K562 (cell line): ENCODE results near the gene CTTNBP2. TPM values are rescaled to one million over a fixed set of nuclear protein-coding genes. Genes with fewer than 3 reads are reported as not detected.

Source experiments
- ATAC-seq: fragments of 200-7000 bp; cut with Tn5 transposase; 3 replicates; pipeline ENCODE4 v1.9.1; 2020; ENCODE audit warnings: moderate library complexity
- BruUV-seq: library from RNA; stranded (reverse); fragments of 400-500 nt; replicated peaks from 2 replicates; lab custom pipeline; 2021; lab: Mats Ljungman, UMichigan
- CTCF ChIA-PET: fragments of 300-600 bp; formaldehyde crosslinking; extraction: SDS; loops from one replicate; lab custom pipeline; 2021; ENCODE audit warnings: low intra/inter-chr PET ratio; lab: Yijun Ruan, JAX
- POLR2A ChIA-PET: fragments of 300-600, 350-650 bp; sonication (Branson Sonifier 250); formaldehyde crosslinking; extraction: SDS; loops from one replicate; lab custom pipeline; 2021; ENCODE audit warnings: antibody characterized with exemption, inconsistent platforms; lab: Yijun Ruan, JAX
- DNase-seq, 4 experiments: peaks; one replicate each; pipeline versions ENCODE4 v3.0.0 to v3.0.0-alpha.2; 2011 to 2018; ENCODE audit warnings: low spot score in 3 of 4, mixed read lengths in 3 of 4; ENCODE audit errors: extremely low read depth in 1 of 4
- FAIRE-seq: peaks from 2 replicates; lab custom pipeline; 2011; peaks lifted over from hg19 to GRCh38; lab: Jason Lieb, UNC
- H2AFZ ChIP-seq: 2 replicates; pipeline ENCODE4 v1.6.0; 2011; ENCODE audit warnings: low read depth, low read length, control low read depth, inconsistent platforms
- H3K27ac ChIP-seq: fragments of 200-600 bp; 3 replicates; pipeline ENCODE4 v1.8.0; 2011; ENCODE audit warnings: low read depth, mild to moderate bottlenecking, control low read depth, inconsistent platforms, low read length, moderate library complexity, mixed read lengths; ENCODE audit errors: extremely low read depth
- H3K27me3 ChIP-seq, 2 experiments: fragments of 300-600 bp in 1 of 2; 2 replicates in 1 of 2; 3 replicates in 1 of 2; pipeline versions ENCODE4 v1.6.0 to v1.8.0; 2011; ENCODE audit warnings: inconsistent platforms in 2 of 2, low read length in 2 of 2, mild to moderate bottlenecking in 1 of 2, mixed read lengths in 1 of 2, moderate library complexity in 1 of 2; ENCODE audit not compliant: control insufficient read depth in 2 of 2, insufficient read depth in 2 of 2
- H3K36me3 ChIP-seq: fragments of 300-600 bp; 3 replicates; pipeline ENCODE4 v1.8.0; 2011; ENCODE audit warnings: mild to moderate bottlenecking, low read length, inconsistent platforms; ENCODE audit not compliant: control insufficient read depth, insufficient read depth
- H3K4me1 ChIP-seq, 2 experiments: fragments of 200-600 bp in 1 of 2; replicated peaks in 1 of 2; 2 replicates in 1 of 2; 3 replicates in 1 of 2; pipeline versions ENCODE4 v1.5.1 to v1.8.0; 2011; ENCODE audit warnings: inconsistent platforms in 2 of 2, low read length in 2 of 2, mild to moderate bottlenecking in 1 of 2, mixed read lengths in 1 of 2, moderate library complexity in 1 of 2; ENCODE audit not compliant: control insufficient read depth in 2 of 2, insufficient read depth in 2 of 2
- H3K4me2 ChIP-seq: 2 replicates; pipeline ENCODE4 v1.6.1; 2011; ENCODE audit warnings: low read length, control low read depth, inconsistent platforms, mixed read lengths; ENCODE audit not compliant: insufficient read depth
- H3K4me3 ChIP-seq: fragments of 200-600 bp; sonication (generic), shearing (Covaris generic); 2 replicates; pipeline ENCODE4 v1.5.1; 2016; ENCODE audit warnings: control low read depth, inconsistent platforms
- H3K79me2 ChIP-seq: fragments of 200-600 bp; 3 replicates; pipeline ENCODE4 v1.8.0; 2011; ENCODE audit warnings: low read length, inconsistent platforms; ENCODE audit not compliant: control insufficient read depth, insufficient read depth
- H3K9ac ChIP-seq, 2 experiments: 2 replicates each; pipeline versions ENCODE4 v1.6.0 to v1.6.1; 2011; ENCODE audit warnings: low read depth in 2 of 2, low read length in 2 of 2, control low read depth in 1 of 2, inconsistent platforms in 1 of 2, mild to moderate bottlenecking in 1 of 2, mixed read lengths in 1 of 2; ENCODE audit not compliant: insufficient read depth in 1 of 2
- H3K9me1 ChIP-seq: one replicate; pipeline ENCODE4 v1.6.0; 2011; ENCODE audit warnings: inconsistent platforms, mild to moderate bottlenecking, low read length, moderate library complexity; ENCODE audit not compliant: control insufficient read depth, insufficient read depth
- H3K9me3 ChIP-seq: replicated peaks from 2 replicates; pipeline ENCODE4 v1.5.1; 2011; ENCODE audit warnings: low read depth, low read length, inconsistent platforms; ENCODE audit not compliant: control insufficient read depth, insufficient read depth
- H4K20me1 ChIP-seq: replicated peaks from 2 replicates; pipeline ENCODE4 v1.6.1; 2011; ENCODE audit warnings: low read length, inconsistent platforms, mixed read lengths; ENCODE audit not compliant: control insufficient read depth, insufficient read depth
- C11orf30 ChIP-seq: fragments of 450-650 bp; IDR thresholded peaks from 2 replicates; pipeline ENCODE4 v1.6.1; 2016; ENCODE audit warnings: low read depth, mild to moderate bottlenecking
- CAMTA2 ChIP-seq: fragments of 250-450 bp; sonication (Bioruptor Pico); conservative IDR thresholded peaks from 2 replicates; pipeline ENCODE4 v1.5.1; 2022
- HCFC1 ChIP-seq: IDR thresholded peaks from 2 replicates; pipeline ENCODE4 v1.6.1; 2012; ENCODE audit warnings: low read depth, low read length, improper control_type of control experiment
- KLF6 ChIP-seq: fragments of 250-450 bp; sonication (Bioruptor Pico); IDR thresholded peaks from 2 replicates; pipeline ENCODE4 v1.4.0; 2020; ENCODE audit warnings: mild to moderate bottlenecking, moderate library complexity, borderline replicate concordance
- MAFF ChIP-seq: IDR thresholded peaks from 2 replicates; pipeline ENCODE4 v1.6.1; 2012; ENCODE audit warnings: low read length, improper control_type of control experiment
- MAFG ChIP-seq: fragments of 450-650 bp; conservative IDR thresholded peaks from 2 replicates; pipeline ENCODE4 v1.6.1; 2016; ENCODE audit warnings: missing genetic modification characterization, missing compliant biosample characterization
- MAFK ChIP-seq: IDR thresholded peaks from 2 replicates; pipeline ENCODE4 v1.6.1; 2011; ENCODE audit warnings: low read length, improper control_type of control experiment
- MYBL2 ChIP-seq, 2 experiments: fragments of 450-650 bp in 1 of 2; sonication (generic) in 1 of 2; formaldehyde crosslinking in 1 of 2; IDR thresholded peaks; 2 replicates each; pipeline versions ENCODE4 v1.6.1 to v1.8.1; 2017 to 2022; ENCODE audit warnings: borderline replicate concordance in 1 of 2, inconsistent platforms in 1 of 2, low read depth in 1 of 2, mild to moderate bottlenecking in 1 of 2, missing genetic modification reagents in 1 of 2, moderate library complexity in 1 of 2
- SMAD4 ChIP-seq: fragments of 250-450 bp; sonication (Bioruptor Pico); conservative IDR thresholded peaks from 2 replicates; pipeline ENCODE4 v1.8.0; 2021; ENCODE audit warnings: inconsistent platforms, mild to moderate bottlenecking, moderate library complexity
- SMARCA4 ChIP-seq: fragments of 450-650 bp; IDR thresholded peaks from 2 replicates; pipeline ENCODE4 v1.6.1; 2016
- ZNF316 ChIP-seq: fragments of 450-650 bp; IDR thresholded peaks from 2 replicates; pipeline ENCODE4 v1.6.1; 2016
- WGBS: fragments of 100-300 bp; shearing (Covaris generic); methylation state at CpG from one replicate; pipeline ENCODE4 v1.1.6; 2016; ENCODE audit warnings: low coverage, mixed read lengths; ENCODE audit not compliant: insufficient coverage; ENCODE audit errors: missing lambda C conversion rate; 5-methylcytosine and 5-hydroxymethylcytosine counted together
- in situ Hi-C: fragments of 300-500 bp; cut with MboI; formaldehyde crosslinking; loops from 4 replicates; pipeline ENCODE4 v1.15.0; 2018; ENCODE audit warnings: inconsistent platforms, mixed read lengths
- intact Hi-C: fragments of 100-400 bp; cut with micrococcal nuclease; formaldehyde crosslinking; loops from 2 replicates; pipeline ENCODE4 v1.14.2; 2022
- polyA plus RNA-seq, 8 experiments: library from polyadenylated mRNA; depleted of rRNA in 4 of 8; stranded (reverse) in 5 of 8; unstranded in 3 of 8; fragments of >200 nt; fragmentation: Nextera tagmentation in 2 of 8; fragmentation: Illumina TruSeq in 1 of 8; extraction: Ambion mirVana in 2 of 8; extraction: Trizol in 1 of 8; gene quantifications; 2 replicates each; pipeline versions ENCODE4 v1.2.1 to v1.2.3, GENCODE V29; 2011 to 2014; ENCODE audit warnings: inconsistent platforms in 1 of 8, missing spikeins in 1 of 8
- total RNA-seq, 7 experiments: library from RNA; depleted of rRNA in 6 of 7; stranded (reverse); fragments of >200 nt in 6 of 7; fragmentation: Illumina TruSeq in 2 of 7; extraction: Trizol in 2 of 7; gene quantifications; 2 replicates each; pipeline versions ENCODE4 v1.2.1 to v1.2.3, GENCODE V29; 2011 to 2021; ENCODE audit warnings: low replicate concordance in 1 of 7
- TF ChIP-seq, protein P1 (sequence below): fragments of 250-450 bp; sonication (Bioruptor Pico); IDR thresholded peaks from 2 replicates; pipeline ENCODE4 v1.8.0; 2021; ENCODE audit warnings: mild to moderate bottlenecking, moderate library complexity
- TF ChIP-seq, protein P2 (sequence below): sonication (generic); formaldehyde crosslinking; IDR thresholded peaks from 2 replicates; pipeline ENCODE4 v1.8.0; 2023; ENCODE audit warnings: mild to moderate bottlenecking, missing genetic modification reagents

Gene CTTNBP2
- total and polyA plus RNA-seq, 9 of the 15 experiments (the other 6 are each of a cell fraction or from before 2014, with no cell fraction given): 0.05 TPM; not detected in 8

DNA sequence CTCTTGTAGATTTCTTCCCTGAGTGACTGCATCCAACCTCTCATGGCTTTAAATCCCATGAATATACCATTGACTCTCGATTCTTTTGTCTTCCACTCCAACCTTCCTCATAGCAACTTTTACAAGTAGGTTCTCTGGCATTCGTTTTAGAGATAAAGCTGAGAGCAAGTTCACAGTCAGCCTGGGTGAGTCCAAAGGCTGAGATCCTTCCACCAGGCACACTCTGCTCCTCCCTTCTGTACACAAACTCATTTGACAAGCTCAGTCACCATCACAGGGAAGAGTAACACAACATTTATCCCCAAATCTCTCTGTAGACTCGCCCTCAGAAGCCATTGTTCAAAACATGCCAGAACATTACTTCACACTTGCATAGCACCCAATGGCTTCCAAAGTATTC, 10.9 kb downstream of the CTTNBP2 start:
- no peak overlapping the region for H2AFZ ChIP-seq
- H3K4me1 ChIP-seq: 0 out of 5 replicates have a peak, but pooled peaks cover 0 to 6% of the 10 kb centered on the region in 2 experiments
- H3K4me2 ChIP-seq: no peak overlapping the region
- ATAC-seq: no peak
- no TSS peak for BruUV-seq
- peak; percentile 6 for FAIRE-seq
- TF ChIP-seq HCFC1: no peak
- TF ChIP-seq SMAD4 (CRISPR knock-in tag): no peak
- TF ChIP-seq, all 486 proteins: peak for 0
- Histone ChIP-seq H3K9me3 (no peaks in the 10 kb centered on the region), H3K9me1 (no peaks in the 10 kb centered on the region), H3K4me3 (no peak overlapping the region), H4K20me1 (no peaks in the 10 kb centered on the region), H3K79me2 (no peaks in the 10 kb centered on the region), H3K36me3 (no peaks in the 10 kb centered on the region), H3K9ac (no peak overlapping the region), H3K27ac (no peak overlapping the region), H3K27me3 (peaks cover 1 to 4% of the 10 kb centered on the region in 2 experiments; a peak in 3 of 5 replicates)
- ChIA-PET CTCF (no interaction called here), POLR2A (interaction anchor here (0.6 to 1.3 kb wide), 3 partner anchors 10 to 1640 kb away, joined by 3 to 5 read pairs (median 3); no protein-coding TSS in a partner anchor)
- intact Hi-C loops (no loop called here), in situ Hi-C loops (no loop called here)
- no peak for DNase-seq
- 0% methylated on average over 3 of the region's 3 CpGs for WGBS

DNA sequence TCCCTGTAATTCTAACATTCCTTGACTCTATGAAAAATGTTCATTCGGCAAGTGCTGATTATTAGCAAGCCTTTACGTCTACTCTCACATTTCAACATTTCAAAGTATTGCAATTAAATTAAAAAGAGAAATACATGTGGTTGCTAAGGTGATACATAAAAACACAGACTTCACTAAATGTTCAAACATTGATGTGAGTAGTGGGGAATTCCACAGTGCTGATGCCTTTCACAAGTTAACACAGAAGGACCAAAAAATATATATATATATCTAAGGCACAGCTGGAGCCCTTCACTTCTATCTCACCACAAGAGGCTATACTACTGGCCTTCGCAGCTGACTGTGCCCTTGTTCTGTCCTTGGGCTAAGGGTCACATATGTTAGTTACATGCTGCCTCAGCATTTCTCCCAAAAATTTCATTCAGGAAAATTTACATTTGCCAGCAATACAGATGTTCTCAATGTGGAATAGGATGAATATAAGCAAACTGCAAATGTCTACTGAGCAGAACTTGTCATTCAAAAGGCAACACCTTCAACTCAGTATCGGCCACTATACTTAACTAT, 13.9 kb downstream of the CTTNBP2 start:
- no peaks in the 10 kb centered on the region for H3K79me2 ChIP-seq
- peak; percentile 37 for ATAC-seq
- no peak for DNase-seq
- no TSS peak for BruUV-seq
- H3K9me1 ChIP-seq: no peaks in the 10 kb centered on the region
- 0 out of 5 replicates have a peak, but pooled peaks cover 0 to 6% of the 10 kb centered on the region in 2 experiments for H3K4me1 ChIP-seq
- no peak overlapping the region for H3K4me3 ChIP-seq
- 30% methylated on average over 4 of the region's 4 CpGs for WGBS
- no peak overlapping the region for H2AFZ ChIP-seq
- H3K27ac ChIP-seq: no peak overlapping the region
- in situ Hi-C loops: no loop called here
- H3K4me2 ChIP-seq: no peak overlapping the region
- no peaks in the 10 kb centered on the region for H3K9me3 ChIP-seq
- ChIA-PET CTCF (no interaction called here), POLR2A (no interaction called here)
- H3K36me3 ChIP-seq: no peaks in the 10 kb centered on the region
- intact Hi-C loops: no loop called here
- FAIRE-seq: no peak
- no peaks in the 10 kb centered on the region for H4K20me1 ChIP-seq
- peak; percentile 70 for TF ChIP-seq ZNF316
- TF ChIP-seq C11orf30: peak; percentile 56; the same call in 1 of the 2 replicates
- TF ChIP-seq MAFF: peak; percentile 58
- TF ChIP-seq, protein P1, sequence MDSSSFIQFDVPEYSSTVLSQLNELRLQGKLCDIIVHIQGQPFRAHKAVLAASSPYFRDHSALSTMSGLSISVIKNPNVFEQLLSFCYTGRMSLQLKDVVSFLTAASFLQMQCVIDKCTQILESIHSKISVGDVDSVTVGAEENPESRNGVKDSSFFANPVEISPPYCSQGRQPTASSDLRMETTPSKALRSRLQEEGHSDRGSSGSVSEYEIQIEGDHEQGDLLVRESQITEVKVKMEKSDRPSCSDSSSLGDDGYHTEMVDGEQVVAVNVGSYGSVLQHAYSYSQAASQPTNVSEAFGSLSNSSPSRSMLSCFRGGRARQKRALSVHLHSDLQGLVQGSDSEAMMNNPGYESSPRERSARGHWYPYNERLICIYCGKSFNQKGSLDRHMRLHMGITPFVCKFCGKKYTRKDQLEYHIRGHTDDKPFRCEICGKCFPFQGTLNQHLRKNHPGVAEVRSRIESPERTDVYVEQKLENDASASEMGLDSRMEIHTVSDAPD: no peak
- TF ChIP-seq SMARCA4: no peak
- TF ChIP-seq, protein P2, sequence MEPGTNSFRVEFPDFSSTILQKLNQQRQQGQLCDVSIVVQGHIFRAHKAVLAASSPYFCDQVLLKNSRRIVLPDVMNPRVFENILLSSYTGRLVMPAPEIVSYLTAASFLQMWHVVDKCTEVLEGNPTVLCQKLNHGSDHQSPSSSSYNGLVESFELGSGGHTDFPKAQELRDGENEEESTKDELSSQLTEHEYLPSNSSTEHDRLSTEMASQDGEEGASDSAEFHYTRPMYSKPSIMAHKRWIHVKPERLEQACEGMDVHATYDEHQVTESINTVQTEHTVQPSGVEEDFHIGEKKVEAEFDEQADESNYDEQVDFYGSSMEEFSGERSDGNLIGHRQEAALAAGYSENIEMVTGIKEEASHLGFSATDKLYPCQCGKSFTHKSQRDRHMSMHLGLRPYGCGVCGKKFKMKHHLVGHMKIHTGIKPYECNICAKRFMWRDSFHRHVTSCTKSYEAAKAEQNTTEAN (CRISPR knock-in tag): no peak
- peak; percentile 40; the same call in 1 of the 2 replicates for TF ChIP-seq MAFK
- TF ChIP-seq CAMTA2: no peak
- no peak for TF ChIP-seq KLF6 (CRISPR knock-in tag)
- TF ChIP-seq MAFG (tag): peak; percentile 32; the same call in 1 of the 2 replicates
- TF ChIP-seq MYBL2 (IDR thresholded peaks at IDR 0.05; ENCODE audit: low read depth): no peak
- no peak for TF ChIP-seq MYBL2 (CRISPR knock-in tag; IDR thresholded peaks at IDR 0.05; ENCODE audit: borderline replicate concordance)
- H3K9ac ChIP-seq: no peak overlapping the region
- H3K27me3 ChIP-seq: peaks cover 0 to 4% of the 10 kb centered on the region in 2 experiments; a peak in 1 of 5 replicates
